Measurements from ENCODE around the gene RPA4.
"Not testable (repeated sequence)": the region's sequence is repeated elsewhere in the genome, so short reads cannot be mapped to it uniquely, and the experiment has no call there.

Gene RPA4, protein sequence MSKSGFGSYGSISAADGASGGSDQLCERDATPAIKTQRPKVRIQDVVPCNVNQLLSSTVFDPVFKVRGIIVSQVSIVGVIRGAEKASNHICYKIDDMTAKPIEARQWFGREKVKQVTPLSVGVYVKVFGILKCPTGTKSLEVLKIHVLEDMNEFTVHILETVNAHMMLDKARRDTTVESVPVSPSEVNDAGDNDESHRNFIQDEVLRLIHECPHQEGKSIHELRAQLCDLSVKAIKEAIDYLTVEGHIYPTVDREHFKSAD

DNA sequence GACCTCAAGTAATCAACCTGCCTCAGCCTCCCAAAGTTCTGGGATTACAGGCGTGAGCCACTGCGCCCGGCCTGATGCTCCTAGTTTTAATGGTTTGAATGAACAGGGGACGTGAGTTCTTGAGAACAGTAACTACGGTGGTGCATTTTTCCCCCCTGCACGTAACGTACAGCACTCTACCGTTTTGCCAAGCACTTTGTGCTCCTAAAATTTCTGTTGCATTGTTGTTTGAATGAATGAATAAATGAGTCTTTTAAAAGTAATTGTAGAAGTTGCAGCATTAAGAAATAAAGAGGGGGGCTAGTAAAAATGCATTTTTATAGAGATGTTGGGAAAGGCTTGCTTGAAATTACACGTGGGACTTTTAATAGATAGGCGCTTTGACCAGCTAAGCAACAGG lies at the start of gene RPA4:
Gene RPA4, plus strand, starts transcription at position 301 of the 400 bp plus-strand sequence. CDS start 403 bp downstream, outside the sequence.
- Mint-ChIP-seq H3K27ac (no peak within 1 kb of the TSS), H3K36me3 (peaks cover 7% of the 10 kb centered on the region), H3K9me3 (no peaks in the 10 kb centered on the region), H3K27me3 (no peaks in the 10 kb centered on the region), H3K4me3 (no peak within 1 kb of the TSS), H3K4me1 (no peaks in the 10 kb centered on the region)
- no peak for DNase-seq (ENCODE audit: low spot score in 2 of 2)
- ATAC-seq (ENCODE audit: low read depth) = no peak

DNA sequence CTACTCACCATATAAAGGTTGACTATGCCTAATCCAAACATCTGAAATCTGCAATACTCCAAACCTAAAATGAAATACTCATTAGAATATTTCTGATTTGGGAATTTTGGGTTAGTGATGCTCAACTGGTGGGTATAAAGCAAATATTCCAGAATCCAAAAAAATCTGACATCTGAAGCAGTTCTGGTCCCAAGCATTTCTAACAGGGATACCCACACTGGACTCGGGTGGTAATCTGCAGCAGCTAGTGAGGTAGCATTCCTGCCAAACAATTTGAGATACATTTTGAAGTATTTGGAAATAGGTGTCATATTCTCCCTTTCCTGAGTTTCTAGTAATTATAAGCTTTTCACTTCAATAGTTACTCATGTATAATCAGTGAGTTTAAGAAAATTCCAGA lies 49.6 kb upstream of the RPA4 start:
- DNase-seq (ENCODE audit: low spot score in 2 of 2) (no peak), ATAC-seq (ENCODE audit: low read depth) (no peak)
- no peaks in the 10 kb centered on the region for H3K9me3 Mint-ChIP-seq
- H3K27me3 Mint-ChIP-seq = no peaks in the 10 kb centered on the region
- no peaks in the 10 kb centered on the region for H3K36me3 Mint-ChIP-seq
- peak overlapping the region; percentile 76 for H3K27ac Mint-ChIP-seq
- no peak overlapping the region for H3K4me3 Mint-ChIP-seq
- H3K4me1 Mint-ChIP-seq = peaks cover 7% of the 10 kb centered on the region

DNA sequence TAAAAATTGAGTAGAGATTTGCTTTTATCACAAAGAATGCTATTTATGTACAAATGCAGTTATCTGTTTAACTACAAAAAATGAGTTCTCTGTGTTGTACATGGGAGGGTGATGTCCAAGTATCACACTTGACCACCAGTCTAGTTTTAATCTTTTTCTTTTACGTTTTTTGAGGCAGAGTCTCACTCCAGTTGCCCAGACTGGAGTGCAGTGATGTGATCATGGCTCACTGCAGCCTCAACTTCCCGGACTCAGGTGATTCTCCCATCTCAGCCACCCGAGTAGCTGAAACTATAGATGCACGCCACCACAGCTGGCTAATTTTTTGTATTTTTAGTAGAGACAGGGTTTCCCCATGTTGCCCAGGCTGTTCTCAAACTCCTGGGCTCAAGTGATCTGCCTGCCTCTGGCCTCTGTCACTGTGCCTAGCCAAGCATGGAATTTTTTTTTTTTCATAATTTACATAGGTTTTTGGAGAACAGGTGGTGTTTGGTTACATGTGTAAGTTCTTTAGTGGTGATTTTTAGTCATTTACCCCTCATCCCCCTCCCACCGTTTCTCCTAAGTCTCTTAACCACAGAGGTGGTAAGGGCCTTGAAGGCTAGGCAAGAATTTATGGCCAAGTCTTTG lies 47.9 kb upstream of the RPA4 start:
- Mint-ChIP-seq H3K27me3 (no peaks in the 10 kb centered on the region), H3K9me3 (no peaks in the 10 kb centered on the region), H3K4me1 (peaks cover 7% of the 10 kb centered on the region), H3K27ac (peak overlapping the region; percentile 98), H3K36me3 (no peaks in the 10 kb centered on the region), H3K4me3 (peak overlapping the region; percentile 30)
- DNase-seq (ENCODE audit: low spot score in 2 of 2) (peak; percentile 15 to 43), ATAC-seq (ENCODE audit: low read depth) (peak; percentile 91)

DNA sequence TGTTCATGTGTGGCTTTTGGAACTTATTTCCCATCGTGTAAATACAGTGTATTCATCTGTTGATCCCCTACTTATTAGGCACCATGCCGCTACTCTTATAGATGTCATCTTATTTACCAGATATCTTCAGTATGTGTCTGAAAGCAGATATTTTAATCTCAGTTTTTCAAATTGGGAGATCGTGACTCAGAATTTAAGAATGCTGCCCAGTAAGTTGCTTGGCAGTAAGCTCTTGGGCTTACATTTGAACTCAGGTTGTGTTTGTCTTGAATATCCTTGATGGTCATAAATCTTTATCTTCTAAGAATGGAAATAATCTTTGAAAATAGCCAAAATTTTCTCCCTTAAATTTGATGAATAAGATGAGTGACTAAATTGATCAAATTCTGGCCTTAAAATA lies 45.9 kb upstream of the RPA4 start:
- Mint-ChIP-seq H3K4me1 (peaks cover 7% of the 10 kb centered on the region), H3K4me3 (peak overlapping the region; percentile 86), H3K27ac (peak overlapping the region; percentile 98), H3K36me3 (no peaks in the 10 kb centered on the region), H3K27me3 (no peaks in the 10 kb centered on the region), H3K9me3 (no peaks in the 10 kb centered on the region)
- no peak for ATAC-seq (ENCODE audit: low read depth)
- DNase-seq (ENCODE audit: low spot score in 2 of 2) = no peak

DNA sequence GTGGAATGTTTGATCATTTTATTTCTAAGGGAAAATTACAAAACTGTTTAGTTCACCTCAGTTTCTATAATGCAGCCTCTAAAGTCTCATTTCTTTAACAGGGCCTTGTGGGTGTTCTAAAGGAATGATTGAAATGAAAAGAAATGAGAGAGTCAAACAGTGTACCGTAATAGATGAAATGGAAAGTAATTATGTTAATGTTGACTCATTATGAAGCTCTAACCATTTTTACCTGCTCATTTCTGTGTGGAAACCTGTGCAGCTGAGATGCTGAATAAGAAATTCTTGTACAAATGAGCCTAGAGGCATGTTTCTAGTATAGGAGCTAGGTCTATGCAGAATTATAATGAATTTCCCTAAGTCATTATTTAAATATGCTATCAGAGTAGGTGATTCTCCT lies 45.2 kb upstream of the RPA4 start:
- H3K4me3 Mint-ChIP-seq = no peak overlapping the region
- H3K36me3 Mint-ChIP-seq = no peaks in the 10 kb centered on the region
- H3K4me1 Mint-ChIP-seq = peaks cover 7% of the 10 kb centered on the region

DNA sequence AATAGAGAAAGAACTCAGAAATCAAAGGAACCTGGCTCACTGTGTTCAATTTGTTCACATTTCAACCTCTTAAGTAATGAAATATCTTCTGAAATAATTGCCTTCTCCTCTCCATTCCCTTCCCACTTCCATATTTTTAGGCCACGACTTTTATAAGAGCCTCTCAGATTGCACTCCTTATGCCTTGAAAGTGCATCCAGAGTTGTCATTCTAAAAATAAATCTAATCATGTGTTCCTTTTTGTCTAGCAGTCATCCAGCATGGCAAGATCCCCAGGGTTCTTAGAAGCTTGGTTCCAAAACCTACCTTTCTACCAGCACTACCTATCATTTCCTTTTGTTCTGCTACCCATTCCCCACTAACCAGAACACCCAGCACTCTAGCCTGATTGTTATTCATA lies 42.4 kb upstream of the RPA4 start:
- DNase-seq (ENCODE audit: low spot score in 2 of 2) (no peak), ATAC-seq (ENCODE audit: low read depth) (no peak)
- no peaks in the 10 kb centered on the region for H3K27me3 Mint-ChIP-seq
- no peak overlapping the region for H3K27ac Mint-ChIP-seq
- H3K4me3 Mint-ChIP-seq = no peak overlapping the region
- no peaks in the 10 kb centered on the region for H3K36me3 Mint-ChIP-seq
- H3K4me1 Mint-ChIP-seq = peaks cover 4% of the 10 kb centered on the region
- no peaks in the 10 kb centered on the region for H3K9me3 Mint-ChIP-seq

More for the DNA sequence above, 45.2 kb upstream of the RPA4 start:
- Mint-ChIP-seq H3K27ac (no peak overlapping the region), H3K9me3 (no peaks in the 10 kb centered on the region), H3K27me3 (no peaks in the 10 kb centered on the region)
- ATAC-seq (ENCODE audit: low read depth) = no peak
- DNase-seq (ENCODE audit: low spot score in 2 of 2) = no peak

DNA sequence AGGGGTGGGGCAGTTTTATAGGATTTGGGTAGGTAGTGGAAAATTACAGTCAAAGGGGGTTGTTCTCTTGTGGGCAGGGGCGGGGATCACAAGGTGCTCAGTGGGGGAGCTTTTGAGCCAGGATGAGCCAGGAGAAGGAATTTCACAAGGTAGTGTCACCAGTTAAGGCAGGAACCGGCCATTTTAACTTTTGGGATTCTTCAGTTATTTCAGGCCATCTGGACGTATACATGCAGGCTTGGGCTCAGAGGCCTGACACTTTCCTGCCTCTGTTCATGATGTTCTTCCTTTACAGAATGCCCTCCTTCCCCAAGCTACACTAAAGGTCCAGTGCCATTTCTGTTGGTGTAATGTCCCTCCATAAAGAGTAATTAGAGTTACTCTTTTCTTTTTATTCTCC lies 41.8 kb upstream of the RPA4 start:
- H3K4me3 Mint-ChIP-seq; H3K27me3 Mint-ChIP-seq; H3K4me1 Mint-ChIP-seq; H3K36me3 Mint-ChIP-seq; H3K9me3 Mint-ChIP-seq; H3K27ac Mint-ChIP-seq; DNase-seq (ENCODE audit: low spot score in 2 of 2); ATAC-seq (ENCODE audit: low read depth): not testable (repeated sequence)

DNA sequence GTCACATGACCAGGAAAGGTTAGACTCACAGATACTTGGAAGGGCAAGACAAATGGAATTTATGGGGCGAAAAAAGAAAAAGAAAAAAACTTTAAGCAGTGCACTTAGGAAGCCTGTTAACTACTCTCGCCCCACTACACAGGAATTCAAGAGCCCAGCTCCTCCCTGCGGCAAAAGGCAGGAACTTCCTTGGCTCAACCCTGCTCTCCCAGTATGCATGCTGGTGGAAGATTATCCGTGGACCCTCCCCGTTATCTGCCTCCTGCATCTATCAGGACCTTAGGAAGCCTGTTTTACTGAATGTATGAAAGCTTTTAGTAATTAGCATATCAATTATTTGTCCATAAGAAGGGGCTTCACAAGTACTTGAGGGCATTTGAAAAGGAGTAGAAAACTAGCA lies 40.1 kb upstream of the RPA4 start:
- Mint-ChIP-seq H3K27me3 (no peaks in the 10 kb centered on the region), H3K27ac (no peak overlapping the region), H3K9me3 (no peaks in the 10 kb centered on the region), H3K4me1 (no peaks in the 10 kb centered on the region), H3K4me3 (no peak overlapping the region), H3K36me3 (no peaks in the 10 kb centered on the region)
- ATAC-seq (ENCODE audit: low read depth) (no peak), DNase-seq (ENCODE audit: low spot score in 2 of 2) (no peak)

DNA sequence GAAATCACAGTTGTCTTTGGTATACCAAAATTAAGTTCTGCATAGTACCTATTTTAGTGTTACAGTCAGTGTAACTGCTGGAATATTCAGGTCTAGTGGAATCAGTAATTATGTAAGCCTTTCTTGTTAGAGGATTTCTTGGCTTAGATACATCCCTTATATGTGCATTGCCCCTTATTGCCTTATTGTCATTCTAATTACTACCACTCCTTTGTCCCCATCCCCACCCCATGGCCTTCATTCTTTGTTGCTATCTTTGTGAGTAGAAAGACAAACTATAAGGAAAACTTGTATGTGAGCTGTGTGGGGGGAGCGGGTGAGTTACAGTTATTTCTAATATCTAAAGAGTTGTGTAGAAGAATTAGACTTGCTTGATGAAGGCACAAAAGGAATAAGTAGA lies 36.9 kb upstream of the RPA4 start:
- H3K4me3 Mint-ChIP-seq = no peak overlapping the region
- H3K9me3 Mint-ChIP-seq = no peaks in the 10 kb centered on the region
- no peak for ATAC-seq (ENCODE audit: low read depth)
- H3K36me3 Mint-ChIP-seq = no peaks in the 10 kb centered on the region
- no peak for DNase-seq (ENCODE audit: low spot score in 2 of 2)
- H3K27me3 Mint-ChIP-seq = no peaks in the 10 kb centered on the region
- no peak overlapping the region for H3K27ac Mint-ChIP-seq
- H3K4me1 Mint-ChIP-seq = no peaks in the 10 kb centered on the region

DNA sequence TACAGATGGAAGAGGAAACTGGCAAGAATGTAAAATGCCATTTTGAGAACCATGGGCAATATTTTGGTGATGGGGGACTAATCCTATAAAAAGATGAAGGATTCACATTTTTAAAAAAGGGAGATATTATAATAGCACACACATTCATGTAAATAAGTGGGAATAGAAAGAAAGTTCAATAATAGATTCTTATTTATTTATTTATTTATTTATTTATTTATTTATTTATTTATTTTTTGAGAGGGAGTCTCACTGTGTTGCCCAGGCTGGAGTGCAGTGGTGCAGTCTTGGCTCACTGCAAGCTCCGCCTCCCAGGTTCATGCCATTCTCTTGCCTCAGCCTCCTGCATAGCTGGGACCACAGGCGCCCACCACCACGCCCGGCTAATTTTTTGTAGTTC lies 24.3 kb upstream of the RPA4 start:
- ATAC-seq (ENCODE audit: low read depth); DNase-seq (ENCODE audit: low spot score in 2 of 2); H3K4me3 Mint-ChIP-seq; H3K36me3 Mint-ChIP-seq; H3K4me1 Mint-ChIP-seq; H3K27ac Mint-ChIP-seq; H3K9me3 Mint-ChIP-seq; H3K27me3 Mint-ChIP-seq: not testable (repeated sequence)

DNA sequence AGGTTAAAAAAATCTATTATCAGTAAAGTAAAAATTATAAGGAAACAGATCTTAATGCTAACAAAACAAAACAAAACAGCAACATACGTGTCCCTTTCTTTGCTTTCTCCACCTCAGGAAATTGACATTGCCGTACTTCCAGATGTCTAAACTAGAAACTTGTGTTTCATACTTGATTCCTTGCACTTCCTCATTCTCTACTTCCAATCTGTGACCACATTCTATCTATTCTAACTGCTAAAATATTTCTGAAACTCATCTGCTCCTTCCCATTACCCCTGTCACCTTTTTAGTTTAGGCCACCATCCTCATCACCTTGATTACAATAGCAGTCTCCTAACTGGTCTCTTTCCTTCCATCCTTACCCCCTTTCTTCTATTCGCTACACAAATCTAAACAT lies 22.5 kb upstream of the RPA4 start:
- DNase-seq (ENCODE audit: low spot score in 2 of 2) (no peak), ATAC-seq (ENCODE audit: low read depth) (peak; percentile 56)
- Mint-ChIP-seq H3K4me1 (peaks cover 11% of the 10 kb centered on the region), H3K9me3 (no peaks in the 10 kb centered on the region), H3K27ac (peak overlapping the region; percentile 4), H3K4me3 (no peak overlapping the region), H3K36me3 (no peaks in the 10 kb centered on the region), H3K27me3 (no peaks in the 10 kb centered on the region)

DNA sequence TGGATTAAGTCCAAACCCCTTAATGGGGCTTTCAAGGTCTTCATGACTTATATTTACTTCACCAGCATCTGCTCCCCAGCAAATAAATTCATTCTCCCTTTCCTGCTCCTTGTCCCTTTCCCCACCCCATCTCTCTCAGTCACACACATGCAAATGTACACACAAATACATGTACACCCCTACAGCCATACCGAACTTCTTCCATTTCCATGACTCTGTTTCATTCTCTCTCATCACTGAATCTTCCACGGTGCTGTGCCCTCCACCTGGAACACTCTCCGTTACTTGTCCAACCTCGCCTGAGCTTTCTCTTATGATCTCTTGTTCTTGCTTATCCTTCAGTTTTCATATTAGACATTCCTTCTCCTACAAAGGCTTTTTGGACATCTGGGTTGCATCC lies 22.0 kb upstream of the RPA4 start:
- Mint-ChIP-seq H3K4me3 (no peak overlapping the region), H3K36me3 (no peaks in the 10 kb centered on the region), H3K4me1 (peaks cover 11% of the 10 kb centered on the region), H3K27me3 (no peaks in the 10 kb centered on the region), H3K27ac (peak overlapping the region; percentile 4), H3K9me3 (no peaks in the 10 kb centered on the region)
- ATAC-seq (ENCODE audit: low read depth) (no peak), DNase-seq (ENCODE audit: low spot score in 2 of 2) (no peak)

DNA sequence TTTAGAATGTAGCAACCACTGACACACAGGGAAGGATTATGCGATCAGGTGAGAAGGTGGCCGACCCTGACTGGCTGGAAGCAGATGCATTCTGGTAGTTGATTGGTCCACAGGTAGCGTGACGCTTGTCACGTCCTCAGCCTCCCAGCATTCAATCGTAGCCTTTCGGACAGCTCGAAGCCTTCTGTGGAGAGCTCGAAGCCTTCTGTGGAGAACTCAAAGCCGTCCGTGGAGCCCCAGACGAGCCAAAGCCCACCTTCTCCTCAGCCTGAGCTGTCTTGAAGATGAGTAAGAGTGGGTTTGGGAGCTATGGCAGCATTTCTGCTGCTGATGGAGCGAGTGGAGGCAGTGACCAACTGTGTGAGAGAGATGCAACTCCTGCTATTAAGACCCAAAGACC lies 319 bp downstream of the RPA4 start:
- Mint-ChIP-seq H3K27me3 (no peaks in the 10 kb centered on the region), H3K27ac (no peak overlapping the region)

DNA sequence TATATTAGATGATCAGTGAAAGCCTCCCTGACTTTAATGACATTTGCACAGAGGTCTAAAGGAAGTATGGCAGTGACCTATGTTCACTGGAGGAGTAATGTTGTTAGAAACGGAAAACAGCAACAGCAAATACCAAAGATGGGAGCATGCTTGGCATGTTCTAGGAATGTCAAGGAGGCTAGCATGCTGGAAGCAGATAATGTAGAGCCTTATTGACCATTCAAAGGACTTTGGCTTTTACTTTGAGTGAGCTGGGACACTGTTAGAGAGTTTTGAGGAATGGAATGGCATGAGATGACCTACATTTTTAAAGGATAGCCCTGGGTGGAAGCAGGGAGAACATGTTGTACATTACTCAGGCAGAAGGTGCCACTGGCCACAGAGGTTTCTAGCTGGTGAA lies 6.0 kb downstream of the RPA4 start:
- DNase-seq (ENCODE audit: low spot score in 2 of 2) (no peak), ATAC-seq (ENCODE audit: low read depth) (no peak)
- no peaks in the 10 kb centered on the region for H3K9me3 Mint-ChIP-seq
- H3K36me3 Mint-ChIP-seq = no peaks in the 10 kb centered on the region
- no peak overlapping the region for H3K27ac Mint-ChIP-seq
- H3K4me3 Mint-ChIP-seq = no peak overlapping the region
- peaks cover 2% of the 10 kb centered on the region for H3K4me1 Mint-ChIP-seq
- no peaks in the 10 kb centered on the region for H3K27me3 Mint-ChIP-seq

More for the DNA sequence above, 319 bp downstream of the RPA4 start:
- DNase-seq (ENCODE audit: low spot score in 2 of 2) (no peak), ATAC-seq (ENCODE audit: low read depth) (no peak)
- no peak overlapping the region for H3K4me3 Mint-ChIP-seq
- H3K9me3 Mint-ChIP-seq = no peaks in the 10 kb centered on the region
- no peaks in the 10 kb centered on the region for H3K4me1 Mint-ChIP-seq
- H3K36me3 Mint-ChIP-seq = peaks cover 7% of the 10 kb centered on the region

DNA sequence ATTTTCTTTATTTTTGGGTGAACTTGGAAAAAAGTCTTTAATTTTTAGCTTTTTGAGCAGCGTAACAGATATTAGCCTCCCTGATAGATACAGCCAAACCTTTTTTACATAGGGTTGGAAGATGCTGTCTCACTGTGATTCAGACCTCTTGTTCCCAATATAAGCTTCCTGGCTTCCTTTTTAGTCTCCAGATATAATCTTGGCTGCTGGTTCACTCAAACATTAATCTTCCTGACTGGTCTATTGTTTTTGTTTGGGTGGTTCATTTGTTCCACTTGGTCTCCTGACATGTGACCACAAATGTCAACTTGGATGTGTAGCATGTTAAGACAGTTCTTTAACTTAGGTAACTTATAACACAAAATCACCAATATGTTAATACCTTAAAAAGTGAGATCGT lies 23.0 kb downstream of the RPA4 start:
- Mint-ChIP-seq H3K36me3 (no peaks in the 10 kb centered on the region), H3K27ac (no peak overlapping the region), H3K4me3 (no peak overlapping the region), H3K4me1 (no peaks in the 10 kb centered on the region), H3K27me3 (no peaks in the 10 kb centered on the region), H3K9me3 (no peaks in the 10 kb centered on the region)
- ATAC-seq (ENCODE audit: low read depth) (no peak), DNase-seq (ENCODE audit: low spot score in 2 of 2) (no peak)
